RWPE2 (cell line): ENCODE data around the gene TAF5.

Experiments
- ATAC-seq: fragments of 200-7000 bp; cut with Tn5 transposase; 3 replicates; pipeline ENCODE4 v1.9.1; 2021; ENCODE audit warnings: low read depth
- DNase-seq: peaks from one replicate; pipeline ENCODE4 v3.0.0-alpha.2; 2020; ENCODE audit warnings: low spot score
- H3K27ac ChIP-seq: fragments of 450-650 bp; 2 replicates; pipeline ENCODE4 v1.5.1; 2017; ENCODE audit warnings: mild to moderate bottlenecking; ENCODE audit not compliant: poor library complexity, severe bottlenecking
- H3K27me3 ChIP-seq: fragments of 250-450 bp; sonication (Bioruptor Pico); 2 replicates; pipeline ENCODE4 v1.5.1; 2021; ENCODE audit warnings: mild to moderate bottlenecking, moderate library complexity; ENCODE audit not compliant: insufficient read depth, poor library complexity, severe bottlenecking
- H3K36me3 ChIP-seq: fragments of 250-450 bp; sonication (Bioruptor Pico); 2 replicates; pipeline ENCODE4 v1.5.1; 2020; ENCODE audit warnings: low read depth, mild to moderate bottlenecking, moderate library complexity
- H3K4me1 ChIP-seq: fragments of 250-450 bp; sonication (Bioruptor Pico); 2 replicates; pipeline ENCODE4 v1.5.1; 2021; ENCODE audit warnings: mild to moderate bottlenecking, moderate library complexity; ENCODE audit not compliant: insufficient read depth, poor library complexity, severe bottlenecking
- H3K4me3 ChIP-seq: fragments of 250-450 bp; sonication (Bioruptor Pico); 2 replicates; pipeline ENCODE4 v1.5.1; 2021; ENCODE audit warnings: mild to moderate bottlenecking, moderate library complexity; ENCODE audit not compliant: severe bottlenecking
- H3K9me3 ChIP-seq: fragments of 250-450 bp; sonication (Bioruptor Pico); 2 replicates; pipeline ENCODE4 v1.5.1; 2021; ENCODE audit warnings: mild to moderate bottlenecking, moderate library complexity; ENCODE audit not compliant: severe bottlenecking
- CTCF ChIP-seq: fragments of 450-650 bp; IDR thresholded peaks from one replicate; pipeline ENCODE4 v1.5.1; 2017; ENCODE audit warnings: mild to moderate bottlenecking, moderate library complexity; ENCODE audit not compliant: poor library complexity, severe bottlenecking

The TAF5 gene

GRCh38 chr10:103423748-103424147 lies 56.0 kb downstream of the TAF5 start:
- Histone ChIP-seq H3K27me3 (no peaks in the 10 kb centered on the region), H3K4me3 (no peak overlapping the region), H3K4me1 (no peaks in the 10 kb centered on the region), H3K36me3 (peaks cover 87% of the 10 kb centered on the region), H3K9me3 (no peaks in the 10 kb centered on the region), H3K27ac (no peak overlapping the region)
- no peak for ATAC-seq
- no peak for TF ChIP-seq CTCF
- DNase-seq = no peak

GRCh38 chr10:103427866-103428265 lies 60.1 kb downstream of the TAF5 start:
- no peaks in the 10 kb centered on the region for H3K4me1 ChIP-seq
- DNase-seq (no peak), ATAC-seq (no peak)
- H3K27ac ChIP-seq = no peak overlapping the region
- no peaks in the 10 kb centered on the region for H3K27me3 ChIP-seq
- peaks cover 96% of the 10 kb centered on the region for H3K36me3 ChIP-seq
- no peaks in the 10 kb centered on the region for H3K9me3 ChIP-seq
- no peak for TF ChIP-seq CTCF
- no peak overlapping the region for H3K4me3 ChIP-seq

- DNase-seq (no peak), ATAC-seq (no peak)
- Histone ChIP-seq H3K27me3 (no peaks in the 10 kb centered on the region), H3K27ac (no peak overlapping the region), H3K36me3 (peaks cover 96% of the 10 kb centered on the region), H3K9me3 (no peaks in the 10 kb centered on the region), H3K4me3 (no peak overlapping the region), H3K4me1 (no peaks in the 10 kb centered on the region)
- TF ChIP-seq CTCF = no peak
Measured at GRCh38 chr10:103428989-103429643, 61.3 kb downstream of the TAF5 start.

GRCh38 chr10:103429647-103430046 lies 61.9 kb downstream of the TAF5 start:
- TF ChIP-seq CTCF = no peak
- peaks cover 96% of the 10 kb centered on the region for H3K36me3 ChIP-seq
- no peak for DNase-seq

GRCh38 chr10:103431902-103432301 lies 64.1 kb downstream of the TAF5 start:
- Histone ChIP-seq H3K27ac (no peak overlapping the region), H3K4me1 (no peaks in the 10 kb centered on the region), H3K4me3 (no peak overlapping the region), H3K36me3 (peaks cover 98% of the 10 kb centered on the region), H3K27me3 (no peaks in the 10 kb centered on the region), H3K9me3 (no peaks in the 10 kb centered on the region)
- DNase-seq (no peak), ATAC-seq (no peak)
- no peak for TF ChIP-seq CTCF

More at GRCh38 chr10:103429647-103430046, 61.9 kb downstream of the TAF5 start:
- H3K27me3 ChIP-seq = no peaks in the 10 kb centered on the region
- H3K9me3 ChIP-seq = no peaks in the 10 kb centered on the region
- no peaks in the 10 kb centered on the region for H3K4me1 ChIP-seq
- H3K4me3 ChIP-seq = no peak overlapping the region
- no peak for ATAC-seq
- H3K27ac ChIP-seq = no peak overlapping the region
